Psoas muscle (tissue), 8 donors: ENCODE data around the gene PTPRK. TPM values are rescaled to one million over a fixed set of nuclear protein-coding genes. Genes with fewer than 3 reads are reported as not detected.

Source experiments
- ATAC-seq, 4 donors: fragments of 200-7000 bp; cut with Tn5 transposase; one replicate each; pipeline ENCODE4 v1.9.1; 2020; ENCODE audit warnings: moderate library complexity in 3 of 4, mild to moderate bottlenecking in 2 of 4
- DNase-seq, 2 donors: peaks; one replicate each; pipeline ENCODE4 v3.0.0-alpha.2; 2020
- H3K27ac ChIP-seq: fragments of 200-600 bp; one replicate; pipeline ENCODE4 v1.8.0; 2022
- H3K27me3 ChIP-seq, 3 donors: fragments of 200-600 bp in 1 of 3; one replicate each; pipeline versions ENCODE4 v1.6.1 to v1.8.0; 2013 to 2022; ENCODE audit warnings: low read length in 2 of 3, mild to moderate bottlenecking in 2 of 3, moderate library complexity in 1 of 3; ENCODE audit not compliant: insufficient read depth in 3 of 3
- H3K36me3 ChIP-seq, 2 donors: fragments of 200-600 bp in 1 of 2; one replicate each; pipeline versions ENCODE4 v1.6.1 to v1.8.0; 2013 to 2022; ENCODE audit warnings: low read depth in 1 of 2, mild to moderate bottlenecking in 1 of 2, moderate library complexity in 1 of 2; ENCODE audit not compliant: insufficient read depth in 1 of 2
- H3K4me1 ChIP-seq: fragments of 200-600 bp; one replicate; pipeline ENCODE4 v1.8.0; 2022
- H3K4me3 ChIP-seq: fragments of 200-600 bp; one replicate; pipeline ENCODE4 v1.8.0; 2022; ENCODE audit warnings: mild to moderate bottlenecking
- H3K9me3 ChIP-seq: fragments of 200-600 bp; one replicate; pipeline ENCODE4 v1.8.0; 2022
- WGBS, 3 donors: extraction: QIAGEN DNeasy Blood & Tissue Kit; methylation state at CpG; one replicate each; pipeline versions ENCODE4 v1.1.6 to v1.1.7; 2013; 5-methylcytosine and 5-hydroxymethylcytosine counted together
- intact Hi-C, 2 donors: fragments of 100-400 bp; cut with DNase I; formaldehyde crosslinking; loops; one replicate each; pipeline versions ENCODE4 v1.11.0 to v1.14.2; 2022
- polyA plus RNA-seq, 3 donors: library from polyadenylated mRNA; stranded (reverse); fragments of 200-250 nt; gene quantifications; one replicate each; pipeline ENCODE4 v1.2.3, GENCODE V29; 2013
- total RNA-seq, 4 donors: library from RNA; stranded (reverse); fragmentation: NEBNext Ultra II Directional in 2 of 4; extraction: Animal tissue kit (Norgen Biotek cat#: 25700) in 2 of 4; gene quantifications; one replicate each; pipeline versions ENCODE4 v1.2.1 to v1.2.4, GENCODE V29; 2021 to 2023
- TF ChIP-seq, protein P1 (sequence below): fragments of 200-600 bp; IDR thresholded peaks from one replicate; pipeline ENCODE4 v1.8.0; 2022; ENCODE audit warnings: antibody characterized with exemption
- donor health status: healthy with polysubstance abuse.
- donor health status: DM: no; HTN: no; CAD: no; lungs with moderate emphysema.
- donor health status: Bipolar disorder and iron deficiency.
- donor health status: healthy.
- donor health status: DM: yes; HTN: yes; CAD: no.
- donor health status: DM: no; HTN: no; CAD: no.
- donor health status: DM: no; HTN: no; CAD: no.
- donor health status: DM: yes; HTN: yes; CAD: no.

Gene PTPRK
- total and polyA plus RNA-seq, 7 donors = 3.2 to 10.6 (median 9.1) TPM

DNA sequence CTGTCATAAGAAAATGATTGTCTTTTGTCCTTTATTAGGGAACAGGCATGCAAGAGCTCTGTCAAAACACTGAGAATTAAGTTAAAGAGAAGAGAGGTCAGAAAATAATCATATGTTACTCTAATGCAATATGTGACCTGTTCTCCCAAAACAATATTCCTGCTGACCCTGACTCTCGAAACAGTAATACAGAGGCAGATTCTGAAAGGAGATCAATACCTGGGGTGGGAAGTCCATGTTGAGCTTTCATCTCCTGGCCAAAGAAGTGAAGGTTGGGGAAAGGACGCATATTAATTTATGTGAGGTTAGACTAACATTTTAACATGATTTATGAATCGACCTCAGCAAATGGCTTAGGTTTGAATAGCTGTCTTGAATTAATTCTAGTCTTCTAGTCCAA is 243.0 kb downstream of the PTPRK start:
- whole genome bisulfite sequencing, 3 donors = 93 to 95% (median 94%) methylated on average over 3 of the region's 3 CpGs
- Histone ChIP-seq H3K27me3 (no peaks in the 10 kb centered on the region), H3K36me3 (no peaks in the 10 kb centered on the region), H3K27ac (no peak overlapping the region), H3K4me3 (no peak overlapping the region), H3K9me3 (no peaks in the 10 kb centered on the region), H3K4me1 (no peaks in the 10 kb centered on the region)
- intact Hi-C loops = no loop called here
- TF ChIP-seq, protein P1, sequence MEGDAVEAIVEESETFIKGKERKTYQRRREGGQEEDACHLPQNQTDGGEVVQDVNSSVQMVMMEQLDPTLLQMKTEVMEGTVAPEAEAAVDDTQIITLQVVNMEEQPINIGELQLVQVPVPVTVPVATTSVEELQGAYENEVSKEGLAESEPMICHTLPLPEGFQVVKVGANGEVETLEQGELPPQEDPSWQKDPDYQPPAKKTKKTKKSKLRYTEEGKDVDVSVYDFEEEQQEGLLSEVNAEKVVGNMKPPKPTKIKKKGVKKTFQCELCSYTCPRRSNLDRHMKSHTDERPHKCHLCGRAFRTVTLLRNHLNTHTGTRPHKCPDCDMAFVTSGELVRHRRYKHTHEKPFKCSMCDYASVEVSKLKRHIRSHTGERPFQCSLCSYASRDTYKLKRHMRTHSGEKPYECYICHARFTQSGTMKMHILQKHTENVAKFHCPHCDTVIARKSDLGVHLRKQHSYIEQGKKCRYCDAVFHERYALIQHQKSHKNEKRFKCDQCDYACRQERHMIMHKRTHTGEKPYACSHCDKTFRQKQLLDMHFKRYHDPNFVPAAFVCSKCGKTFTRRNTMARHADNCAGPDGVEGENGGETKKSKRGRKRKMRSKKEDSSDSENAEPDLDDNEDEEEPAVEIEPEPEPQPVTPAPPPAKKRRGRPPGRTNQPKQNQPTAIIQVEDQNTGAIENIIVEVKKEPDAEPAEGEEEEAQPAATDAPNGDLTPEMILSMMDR = no peak
- no peak for DNase-seq
- no peak for ATAC-seq

DNA sequence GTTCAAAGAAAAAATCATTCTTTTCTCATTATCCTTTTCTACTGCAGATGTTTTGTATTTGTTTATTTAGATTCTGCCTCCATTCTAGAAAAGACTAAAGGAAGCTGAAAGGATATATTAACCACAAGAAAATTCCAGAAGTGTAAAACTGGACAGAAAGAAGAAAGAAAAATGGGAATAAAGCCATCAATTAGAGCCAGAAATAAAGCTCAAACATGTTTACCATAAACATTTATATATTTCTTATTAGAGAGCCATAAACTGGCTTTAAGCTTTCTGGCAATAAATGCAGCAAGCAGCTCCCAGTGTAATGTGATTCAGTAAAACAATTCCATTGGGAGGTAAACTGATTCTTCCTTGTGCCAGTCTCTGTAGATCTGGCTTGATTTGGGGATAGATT is 244.1 kb downstream of the PTPRK start:
- intact Hi-C loops = no loop called here
- no peak for ATAC-seq
- DNase-seq = no peak
- H3K27ac ChIP-seq = no peak overlapping the region
- TF ChIP-seq, protein P1 = no peak
- peaks cover 2% of the 10 kb centered on the region for H3K4me1 ChIP-seq
- H3K4me3 ChIP-seq = no peak overlapping the region
- no peaks in the 10 kb centered on the region for H3K36me3 ChIP-seq
- H3K9me3 ChIP-seq = no peaks in the 10 kb centered on the region
- H3K27me3 ChIP-seq = no peaks in the 10 kb centered on the region

DNA sequence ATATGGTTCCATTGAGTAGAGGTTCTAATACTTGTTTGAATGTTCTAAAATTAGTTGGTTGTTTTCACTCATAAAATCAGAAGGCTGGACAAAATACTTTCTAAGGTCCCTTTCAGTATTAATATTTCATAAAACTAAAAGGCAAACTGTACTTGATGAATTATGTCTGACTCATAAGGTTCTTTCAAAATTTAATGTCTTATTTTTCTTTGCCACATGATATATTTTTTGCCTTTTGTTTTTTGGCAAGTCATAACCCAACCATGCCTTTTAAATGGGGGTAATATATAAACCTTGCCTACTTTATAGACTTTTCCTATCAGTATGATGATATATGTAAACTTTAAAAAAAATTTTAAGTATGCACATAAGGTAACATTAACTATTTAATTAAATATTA is 244.7 kb downstream of the PTPRK start:
- intact Hi-C loops = no loop called here
- Histone ChIP-seq H3K4me1 (peaks cover 5% of the 10 kb centered on the region), H3K9me3 (no peaks in the 10 kb centered on the region), H3K36me3 (no peaks in the 10 kb centered on the region), H3K27me3 (no peaks in the 10 kb centered on the region), H3K4me3 (no peak overlapping the region), H3K27ac (no peak overlapping the region)
- TF ChIP-seq, protein P1 = no peak
- no peak for ATAC-seq
- no peak for DNase-seq

DNA sequence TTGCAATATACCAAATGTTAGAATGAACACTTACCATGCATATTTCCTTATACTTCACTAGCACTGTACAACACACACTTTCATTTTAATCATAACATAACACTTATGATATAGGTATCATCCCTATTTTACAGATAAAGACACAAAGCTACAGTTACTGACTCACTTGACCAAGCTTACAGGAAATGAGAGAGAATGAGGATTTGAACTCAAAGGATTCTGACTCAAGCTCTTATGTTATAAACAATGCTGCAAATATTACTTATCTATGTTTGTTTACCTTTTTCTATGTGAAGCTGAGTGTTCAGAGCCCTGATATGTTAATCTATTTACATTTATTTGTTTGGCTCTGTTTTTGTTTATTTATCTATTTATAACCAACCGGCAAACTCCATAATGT is 245.4 kb downstream of the PTPRK start:
- no peak overlapping the region for H3K27ac ChIP-seq
- no peak for DNase-seq
- no peaks in the 10 kb centered on the region for H3K9me3 ChIP-seq
- ATAC-seq = no peak
- TF ChIP-seq, protein P1 = no peak
- H3K27me3 ChIP-seq = no peaks in the 10 kb centered on the region
- H3K4me3 ChIP-seq = no peak overlapping the region
- no peaks in the 10 kb centered on the region for H3K36me3 ChIP-seq
- peaks cover 5% of the 10 kb centered on the region for H3K4me1 ChIP-seq
- 87 to 92% (median 87%) methylated on average over 1 of the region's 1 CpG for WGBS, 3 donors
- intact Hi-C loops = no loop called here

DNA sequence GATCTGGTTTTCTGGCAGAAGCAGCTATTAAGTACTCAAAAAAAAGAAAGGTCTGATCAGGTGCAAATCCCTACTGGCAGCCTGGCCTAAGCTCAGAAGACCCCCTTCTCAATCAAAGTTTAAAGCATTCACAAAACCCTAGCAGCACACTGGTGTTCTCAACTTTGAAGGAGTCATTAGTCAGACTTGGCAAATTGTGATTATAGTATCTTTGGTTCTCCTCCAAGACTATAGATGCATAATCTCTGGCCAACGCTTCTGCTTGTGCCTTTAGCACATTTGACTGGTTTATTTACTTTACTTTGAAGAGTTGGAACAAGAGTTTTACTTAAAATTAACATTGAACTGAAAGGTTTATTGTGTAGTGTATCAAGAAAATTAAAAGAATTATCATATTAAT is 248.9 kb downstream of the PTPRK start:
- 84 to 94% (median 90%) methylated on average over 1 of the region's 1 CpG for WGBS, 3 donors

More for the DNA sequence above, 248.9 kb downstream of the PTPRK start:
- intact Hi-C loops = no loop called here
- no peaks in the 10 kb centered on the region for H3K9me3 ChIP-seq
- no peaks in the 10 kb centered on the region for H3K36me3 ChIP-seq
- TF ChIP-seq, protein P1 = no peak
- H3K27ac ChIP-seq = no peak overlapping the region
- no peaks in the 10 kb centered on the region for H3K27me3 ChIP-seq
- ATAC-seq (no peak), DNase-seq (no peak)
- peaks cover 5% of the 10 kb centered on the region for H3K4me1 ChIP-seq
- H3K4me3 ChIP-seq = no peak overlapping the region
